HG02678 (cell line): ENCODE measurements around the gene USP9Y.
A peak's percentile ranks its signal among the peaks of the same experiment; 100 is the strongest.

Experiments used
- ATAC-seq: cut with Tn5 transposase; IDR thresholded peaks from one replicate; pipeline ENCODE4 v1.9.1; 2021; ENCODE audit warnings: mild to moderate bottlenecking, moderate library complexity; ENCODE audit not compliant: unreplicated experiment

USP9Y gene

GRCh38 chrY:12784521-12784920 lies 83.5 kb downstream of the USP9Y start:
- no peak for ATAC-seq

DNA sequence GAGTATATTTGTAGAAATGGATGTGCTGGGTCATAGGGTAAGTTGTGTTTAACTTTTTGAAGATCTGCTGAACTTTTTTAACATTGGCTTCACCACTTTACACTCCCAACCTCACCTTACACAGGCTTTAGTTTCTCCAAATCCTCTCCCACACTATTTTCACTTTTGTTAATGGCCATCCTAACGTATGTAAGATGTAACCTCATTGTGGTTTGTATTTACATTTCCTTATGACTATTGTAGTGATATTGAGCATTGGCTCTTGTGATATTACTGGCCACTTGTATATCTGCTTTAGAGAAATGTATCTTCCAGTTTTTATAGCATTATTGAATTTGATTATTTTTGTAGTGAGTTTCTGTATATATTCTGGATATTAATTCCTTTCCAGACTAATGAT lies 93.0 kb downstream of the USP9Y start:
- no peak for ATAC-seq

- no peak for ATAC-seq
Measured at GRCh38 chrY:12808046-12808445, 107.0 kb downstream of the USP9Y start.

GRCh38 chrY:12809034-12809433 lies 108.0 kb downstream of the USP9Y start:
- no peak for ATAC-seq

DNA sequence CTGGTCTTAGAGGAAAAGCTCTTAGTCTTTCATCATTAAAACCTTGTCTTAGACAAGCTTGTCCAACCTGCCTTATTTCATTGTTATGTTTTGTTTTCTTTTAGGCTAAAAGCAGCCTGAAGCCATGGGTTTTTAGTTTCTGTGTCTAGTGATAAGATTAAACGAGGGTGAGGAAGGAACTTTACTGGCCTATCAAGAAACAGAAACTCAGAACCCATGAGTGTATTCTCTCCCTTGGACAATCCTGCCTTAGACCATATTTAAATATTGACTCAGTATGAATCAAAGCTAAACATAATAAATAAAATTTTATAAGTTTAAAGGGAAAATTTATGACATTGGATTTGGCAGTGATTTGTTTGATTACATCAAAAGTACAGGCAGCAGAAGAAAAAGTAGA lies 122.4 kb downstream of the USP9Y start:
- no peak for ATAC-seq

DNA sequence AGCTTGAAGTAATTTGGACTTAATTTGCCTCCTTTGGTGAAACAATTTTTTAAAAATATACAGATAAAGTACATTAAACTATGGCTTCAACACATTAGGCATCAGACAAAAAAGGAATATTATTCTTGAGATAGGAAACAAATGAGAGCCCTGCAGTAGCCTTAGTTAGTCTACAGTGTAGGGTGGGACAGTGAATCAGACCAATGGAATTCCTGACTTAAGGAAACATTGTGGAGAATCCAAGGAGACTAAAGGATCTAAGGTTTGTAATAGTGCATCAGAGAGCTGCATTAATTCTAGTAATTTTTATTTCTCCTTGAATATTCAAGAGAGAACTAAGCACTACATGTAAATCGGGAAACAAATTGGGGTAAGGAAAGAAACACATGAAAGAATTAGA lies 125.8 kb downstream of the USP9Y start:
- ATAC-seq = no peak

- ATAC-seq = no peak
Measured at GRCh38 chrY:12833284-12833683, 132.3 kb downstream of the USP9Y start.

DNA sequence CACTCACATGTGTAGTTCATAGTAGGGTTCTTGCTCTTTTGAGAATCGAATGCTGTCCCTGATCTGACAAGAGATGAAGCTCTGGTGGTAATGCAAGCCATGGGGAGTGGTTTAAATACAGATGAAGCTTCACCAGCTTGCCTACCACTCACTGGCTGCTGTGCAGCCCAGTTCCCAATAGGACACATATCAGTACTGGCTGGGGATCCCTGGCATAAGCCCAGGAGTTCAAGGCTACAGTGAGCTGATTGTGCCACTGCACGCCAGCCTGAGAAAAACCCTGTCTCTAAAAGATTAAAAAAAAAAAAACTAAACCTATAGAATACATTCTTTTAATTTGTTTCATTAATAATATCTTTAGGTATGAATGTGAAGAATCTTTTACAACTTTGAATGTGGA lies 136.5 kb downstream of the USP9Y start:
- ATAC-seq = no peak

- ATAC-seq = no peak
Measured at GRCh38 chrY:12841368-12841767, 140.3 kb downstream of the USP9Y start.

GRCh38 chrY:12846793-12847192 lies 145.8 kb downstream of the USP9Y start:
- no peak for ATAC-seq

DNA sequence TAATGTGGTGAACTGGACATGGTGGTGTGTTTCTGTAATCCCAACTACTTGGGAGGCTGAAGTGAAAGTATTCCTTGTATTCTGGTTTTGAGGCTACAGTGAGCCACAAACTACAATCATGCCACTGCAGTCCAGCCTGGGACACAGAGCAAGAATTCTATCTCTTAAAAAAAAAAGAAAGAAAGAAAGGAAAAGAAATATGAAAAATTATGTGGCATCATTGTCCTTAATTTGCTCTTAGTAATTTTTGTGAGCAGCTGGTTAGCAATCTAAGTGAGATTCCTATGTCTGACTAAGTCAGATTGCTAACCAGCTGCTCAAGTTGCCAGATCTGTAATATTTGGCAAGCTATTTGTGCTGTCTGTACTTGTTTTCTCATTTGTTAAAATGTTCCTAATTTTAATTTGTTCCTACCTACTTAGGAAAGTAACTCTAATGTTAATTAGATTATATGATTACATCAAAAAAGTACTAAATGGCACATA lies 154.8 kb downstream of the USP9Y start:
- ATAC-seq = no peak

GRCh38 chrY:12867960-12868359 lies 166.9 kb downstream of the USP9Y start:
- ATAC-seq = no peak

DNA sequence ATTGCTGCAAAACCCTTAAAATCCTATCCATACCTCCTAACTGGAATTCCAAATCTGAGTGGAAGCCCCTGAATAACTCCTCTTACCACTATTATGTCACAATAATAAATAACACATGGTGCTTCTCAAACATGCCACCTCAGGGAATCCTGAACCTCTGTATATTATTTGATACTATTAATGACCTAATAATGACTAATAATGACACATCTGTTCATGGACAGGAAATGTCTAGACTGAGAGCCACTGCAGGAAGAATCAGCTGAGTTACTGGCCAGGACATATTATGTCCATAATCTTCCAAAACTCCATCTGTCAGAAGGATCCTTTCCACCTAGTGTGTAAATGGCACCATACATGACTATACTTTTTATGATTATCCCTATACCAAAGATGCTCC lies 195.9 kb downstream of the USP9Y start:
- no peak for ATAC-seq

GRCh38 chrY:12898604-12899003 lies 197.6 kb downstream of the USP9Y start:
- no peak for ATAC-seq

DNA sequence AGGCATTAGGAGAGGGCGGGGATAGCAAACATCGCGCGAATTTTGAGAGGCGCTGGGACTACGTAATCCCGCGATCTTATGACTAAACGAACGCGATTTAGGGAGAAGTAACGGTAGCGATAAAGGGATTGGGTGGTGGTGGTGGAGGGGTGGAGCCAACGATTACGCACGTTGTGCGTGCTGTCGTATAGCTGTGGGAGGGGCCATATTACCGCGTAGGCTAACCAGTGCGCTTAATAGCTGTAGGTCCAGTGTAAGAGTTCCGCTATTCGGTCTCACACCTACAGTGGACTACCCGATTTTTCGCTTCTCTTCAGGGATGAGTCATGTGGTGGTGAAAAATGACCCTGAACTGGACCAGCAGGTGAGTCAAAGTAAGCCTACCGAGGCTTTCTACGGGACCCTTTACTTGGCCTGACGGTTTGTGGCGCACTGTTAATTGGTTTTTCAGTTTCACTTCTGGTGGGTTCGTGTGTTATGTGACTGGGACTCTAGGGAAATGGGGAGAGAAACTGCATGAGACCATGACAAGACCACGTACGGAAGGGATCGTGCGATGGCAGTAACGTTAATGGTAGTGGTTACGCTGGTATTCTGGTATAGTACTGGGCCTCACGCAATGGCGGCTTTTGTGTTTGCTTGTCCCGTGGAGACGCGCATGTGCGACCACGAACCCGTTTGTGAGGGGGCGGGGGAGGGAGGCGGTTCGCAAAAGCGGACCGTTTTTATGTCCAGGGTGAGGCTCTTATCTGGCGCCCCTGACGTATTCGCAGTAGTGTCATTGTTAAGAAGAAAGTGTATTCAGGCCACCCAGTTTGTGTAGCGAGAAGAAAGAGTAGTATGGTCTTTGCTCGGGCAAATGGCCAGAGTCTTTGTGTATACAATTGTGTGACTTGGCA lies 203.8 kb downstream of the USP9Y start, which contains the start of gene DDX3Y:
Gene DDX3Y, plus strand, starts transcription at position 251 of the 899 bp plus-strand sequence. Its CDS starts 69 bp downstream, at position 320.
- ATAC-seq = peak; percentile 81

DNA sequence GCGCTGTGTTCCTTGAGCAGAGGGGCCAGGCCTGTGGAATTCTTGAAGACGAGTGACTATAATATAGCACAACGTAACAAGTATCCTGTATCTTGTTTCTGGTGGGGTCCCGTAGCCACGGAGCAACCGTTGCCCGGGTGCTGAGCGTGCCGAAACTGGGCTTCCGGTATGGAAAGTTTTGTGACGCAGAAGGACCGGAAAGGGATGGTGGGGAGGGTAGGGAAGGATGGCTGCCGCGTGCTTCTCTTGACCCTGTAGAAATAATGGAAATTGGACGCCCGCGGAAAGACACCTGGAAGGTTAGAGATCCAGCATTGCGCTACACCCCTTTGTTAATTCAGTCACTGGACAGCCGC lies 204.5 kb downstream of the USP9Y start:
- peak; percentile 47 for ATAC-seq

- no peak for ATAC-seq
Measured at GRCh38 chrY:12905895-12906294, 204.9 kb downstream of the USP9Y start.
